ENCODE data around the gene UBL5. TPM values are rescaled to one million over a fixed set of nuclear protein-coding genes. Genes with fewer than 3 reads are reported as not detected.
"Not testable (repeated sequence)": the region's sequence is repeated elsewhere in the genome, so short reads cannot be mapped to it uniquely, and the experiment has no call there.

Gene UBL5
- total RNA-seq, 2 donors from 2014 or later = 415 to 506 TPM

GRCh38 chr19:9818175-9818733 lies 9.5 kb upstream of the UBL5 start:
- no peaks in the 10 kb centered on the region for H3K27me3 ChIP-seq (ENCODE audit: control insufficient read depth, insufficient read depth, low read length, poor library complexity, severe bottlenecking)
- peak overlapping the region; percentile 86 for H3K4me3 ChIP-seq (ENCODE audit: low read length)
- peak overlapping the region; percentile 86 for H3K4me3 Mint-ChIP-seq
- peak overlapping the region; percentile 54 for H3K9ac ChIP-seq (ENCODE audit: extremely low read depth, low read length, poor library complexity, severe bottlenecking)
- peak overlapping the region; percentile 93 for H3K27ac ChIP-seq (ENCODE audit: low read depth, low read length)
- H3K9me3 ChIP-seq (ENCODE audit: control insufficient read depth, low read length) = peaks cover 15% of the 10 kb centered on the region
- H3K36me3 ChIP-seq (ENCODE audit: control insufficient read depth, insufficient read depth, low read length) = peaks cover 25% of the 10 kb centered on the region
- TF ChIP-seq CTCF (conservative IDR thresholded peaks at IDR 0.05) = no peak
- H3K4me1 ChIP-seq (ENCODE audit: control insufficient read depth, insufficient read depth, low read length) = no peaks in the 10 kb centered on the region
- WGBS, 2 experiments (ENCODE audit: insufficient coverage in 1 of 2, insufficient read length in 1 of 2) = 5 to 12% methylated on average over 15 to 39 of the region's 39 CpGs
- DNase-seq = no peak
- H3K27ac Mint-ChIP-seq = peak overlapping the region; percentile 95
- H3K9me3 Mint-ChIP-seq = peaks cover 25% of the 10 kb centered on the region
- H3K27me3 Mint-ChIP-seq (ENCODE audit: insufficient read depth) = no peaks in the 10 kb centered on the region
- H3K36me3 Mint-ChIP-seq (ENCODE audit: low read depth) = peaks cover 38% of the 10 kb centered on the region
- H3K4me1 Mint-ChIP-seq = peaks cover 7% of the 10 kb centered on the region

GRCh38 chr19:9818734-9819595 lies 8.8 kb upstream of the UBL5 start, which contains the start of gene FBXL12:
TSS of gene FBXL12 (minus strand) at chr19:9819079. CDS start at chr19:9818813, 266 bp downstream.
- H3K27ac Mint-ChIP-seq = peak within 1 kb of the TSS; percentile 95

GRCh38 chr19:9819596-9819909 lies 8.2 kb upstream of the UBL5 start:
- H3K36me3 Mint-ChIP-seq (ENCODE audit: low read depth) = peaks cover 32% of the 10 kb centered on the region
- Histone ChIP-seq H3K4me3 (ENCODE audit: low read length) (peak overlapping the region; percentile 47), H3K9me3 (ENCODE audit: control insufficient read depth, low read length) (peaks cover 15% of the 10 kb centered on the region), H3K27ac (ENCODE audit: low read depth, low read length) (no peak overlapping the region), H3K9ac (ENCODE audit: extremely low read depth, low read length, poor library complexity, severe bottlenecking) (no peak overlapping the region), H3K27me3 (ENCODE audit: control insufficient read depth, insufficient read depth, low read length, poor library complexity, severe bottlenecking) (no peaks in the 10 kb centered on the region), H3K4me1 (ENCODE audit: control insufficient read depth, insufficient read depth, low read length) (no peaks in the 10 kb centered on the region), H3K36me3 (ENCODE audit: control insufficient read depth, insufficient read depth, low read length) (peaks cover 16% of the 10 kb centered on the region)
- no peaks in the 10 kb centered on the region for H3K27me3 Mint-ChIP-seq (ENCODE audit: insufficient read depth)
- H3K4me1 Mint-ChIP-seq = peaks cover 7% of the 10 kb centered on the region
- H3K27ac Mint-ChIP-seq = peak overlapping the region; percentile 82
- peak overlapping the region; percentile 86 for H3K4me3 Mint-ChIP-seq
- WGBS, 2 experiments (ENCODE audit: insufficient coverage in 1 of 2, insufficient read length in 1 of 2) = 2 to 4% methylated on average over 7 to 21 of the region's 21 CpGs
- no peak for TF ChIP-seq CTCF (conservative IDR thresholded peaks at IDR 0.05)
- DNase-seq = no peak
- H3K9me3 Mint-ChIP-seq = peaks cover 22% of the 10 kb centered on the region

More at GRCh38 chr19:9818734-9819595, 8.8 kb upstream of the UBL5 start, which contains the start of gene FBXL12:
- Mint-ChIP-seq H3K4me1 (peaks cover 7% of the 10 kb centered on the region), H3K9me3 (peaks cover 23% of the 10 kb centered on the region), H3K36me3 (ENCODE audit: low read depth) (peaks cover 34% of the 10 kb centered on the region), H3K27me3 (ENCODE audit: insufficient read depth) (no peaks in the 10 kb centered on the region), H3K4me3 (peak within 1 kb of the TSS; percentile 86)
- peaks cover 15% of the 10 kb centered on the region for H3K9me3 ChIP-seq (ENCODE audit: control insufficient read depth, low read length)
- no peaks in the 10 kb centered on the region for H3K4me1 ChIP-seq (ENCODE audit: control insufficient read depth, insufficient read depth, low read length)
- peak; percentile 100 for DNase-seq
- no peaks in the 10 kb centered on the region for H3K27me3 ChIP-seq (ENCODE audit: control insufficient read depth, insufficient read depth, low read length, poor library complexity, severe bottlenecking)
- peak within 1 kb of the TSS; percentile 54 for H3K9ac ChIP-seq (ENCODE audit: extremely low read depth, low read length, poor library complexity, severe bottlenecking)
- H3K36me3 ChIP-seq (ENCODE audit: control insufficient read depth, insufficient read depth, low read length) = peaks cover 18% of the 10 kb centered on the region
- H3K27ac ChIP-seq (ENCODE audit: low read depth, low read length) = peak within 1 kb of the TSS; percentile 93
- WGBS, 2 experiments (ENCODE audit: insufficient coverage in 1 of 2, insufficient read length in 1 of 2) = 0% methylated on average over 24 to 82 of the region's 82 CpGs
- peak within 1 kb of the TSS; percentile 86 for H3K4me3 ChIP-seq (ENCODE audit: low read length)
- TF ChIP-seq CTCF (conservative IDR thresholded peaks at IDR 0.05) = no peak

GRCh38 chr19:9820034-9820433 lies 7.7 kb upstream of the UBL5 start:
- Histone ChIP-seq H3K4me3 (ENCODE audit: low read length) (peak overlapping the region; percentile 47), H3K36me3 (ENCODE audit: control insufficient read depth, insufficient read depth, low read length) (peaks cover 13% of the 10 kb centered on the region), H3K9me3 (ENCODE audit: control insufficient read depth, low read length) (peaks cover 15% of the 10 kb centered on the region)
- not testable (repeated sequence) for DNase-seq; H3K4me1 Mint-ChIP-seq; H3K9ac ChIP-seq (ENCODE audit: extremely low read depth, low read length, poor library complexity, severe bottlenecking); H3K27me3 ChIP-seq (ENCODE audit: control insufficient read depth, insufficient read depth, low read length, poor library complexity, severe bottlenecking); H3K4me1 ChIP-seq (ENCODE audit: control insufficient read depth, insufficient read depth, low read length); H3K27ac ChIP-seq (ENCODE audit: low read depth, low read length); H3K27me3 Mint-ChIP-seq (ENCODE audit: insufficient read depth)
- 93 to 100% methylated on average over 3 to 8 of the region's 8 CpGs for WGBS, 2 experiments (ENCODE audit: insufficient coverage in 1 of 2, insufficient read length in 1 of 2)
- Mint-ChIP-seq H3K36me3 (ENCODE audit: low read depth) (peaks cover 27% of the 10 kb centered on the region), H3K27ac (peak overlapping the region; percentile 82), H3K4me3 (peak overlapping the region; percentile 86), H3K9me3 (peaks cover 17% of the 10 kb centered on the region)
